Nephron progenitor cell (in vitro differentiated cells): Measurements from ENCODE around the gene FAM180A.

Source experiments
- DNase-seq: peaks from one replicate; pipeline ENCODE4 v3.0.0; 2021
- H3K27ac Mint-ChIP-seq: 2 replicates; pipeline ENCODE4 v1.8.0; 2021; ENCODE audit warnings: mild to moderate bottlenecking, moderate library complexity, mixed read lengths
- H3K27me3 Mint-ChIP-seq: 2 replicates; pipeline ENCODE4 v1.8.0; 2021; ENCODE audit warnings: mild to moderate bottlenecking, low read depth, mixed read lengths; ENCODE audit not compliant: poor library complexity
- H3K36me3 Mint-ChIP-seq: 2 replicates; pipeline ENCODE4 v1.8.0; 2021; ENCODE audit warnings: low read depth, mixed read lengths
- H3K4me1 Mint-ChIP-seq: 2 replicates; pipeline ENCODE4 v1.8.0; 2021; ENCODE audit warnings: mixed read lengths
- H3K4me3 Mint-ChIP-seq: 2 replicates; pipeline ENCODE4 v1.8.0; 2021; ENCODE audit warnings: mild to moderate bottlenecking, moderate library complexity, mixed read lengths
- H3K9me3 Mint-ChIP-seq: 2 replicates; pipeline ENCODE4 v1.8.0; 2021; ENCODE audit warnings: mild to moderate bottlenecking, moderate library complexity, mixed read lengths
- CTCF ChIP-seq: fragments of 200-600 bp; sonication (generic); IDR thresholded peaks from 2 replicates; pipeline ENCODE4 v1.5.0; 2021; ENCODE audit warnings: antibody characterized with exemption

FAM180A gene

DNA sequence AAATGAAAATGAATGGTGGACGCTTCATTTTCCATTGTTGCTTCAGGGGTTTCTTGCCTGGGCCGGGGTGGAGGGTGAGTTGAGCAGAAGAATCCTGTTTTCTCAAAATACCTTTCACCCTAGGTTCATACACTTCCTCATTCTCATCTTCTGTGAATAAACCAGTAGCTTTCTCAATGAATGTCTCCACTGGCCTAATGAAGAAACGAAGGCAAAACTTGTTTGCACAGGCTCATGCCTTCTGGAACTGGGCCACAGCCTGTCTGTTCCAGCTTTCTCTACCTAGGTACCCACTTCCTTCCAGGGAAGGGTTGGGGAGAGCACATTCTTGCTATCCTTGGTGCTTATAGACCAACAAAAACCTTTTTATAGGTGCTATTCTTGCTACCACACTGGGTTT, 65.0 kb downstream of the FAM180A start:
- H3K9me3 Mint-ChIP-seq: no peaks in the 10 kb centered on the region
- peak overlapping the region; percentile 78 for H3K27ac Mint-ChIP-seq
- no peak for TF ChIP-seq CTCF
- no peak for DNase-seq
- H3K27me3 Mint-ChIP-seq: peaks cover 4% of the 10 kb centered on the region
- H3K4me1 Mint-ChIP-seq: peaks cover 12% of the 10 kb centered on the region
- peaks cover 17% of the 10 kb centered on the region for H3K36me3 Mint-ChIP-seq
- no peak overlapping the region for H3K4me3 Mint-ChIP-seq

DNA sequence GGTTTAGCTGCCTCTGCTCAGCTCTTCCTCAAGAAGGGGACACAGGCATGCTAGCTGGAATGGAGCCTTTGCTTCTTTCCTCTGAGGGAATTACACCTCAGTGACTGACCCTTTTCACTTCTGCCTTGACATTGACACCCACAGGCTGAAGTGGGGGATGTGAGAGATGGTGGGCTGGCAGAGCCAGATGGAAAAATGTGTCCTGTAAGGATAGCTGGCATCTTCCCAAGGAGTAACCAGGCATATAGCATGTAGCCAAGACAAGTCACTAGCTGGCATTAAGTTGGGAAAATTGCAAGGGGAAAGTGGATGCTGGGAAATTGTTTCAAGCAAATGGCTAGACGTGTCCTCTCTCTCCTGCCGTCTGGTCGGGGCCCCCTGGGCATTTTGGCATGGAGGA, 66.4 kb downstream of the FAM180A start:
- Mint-ChIP-seq H3K27ac (peak overlapping the region; percentile 54), H3K9me3 (no peaks in the 10 kb centered on the region), H3K4me1 (peaks cover 12% of the 10 kb centered on the region), H3K36me3 (peaks cover 21% of the 10 kb centered on the region), H3K27me3 (peaks cover 4% of the 10 kb centered on the region), H3K4me3 (no peak overlapping the region)
- no peak for TF ChIP-seq CTCF
- no peak for DNase-seq

DNA sequence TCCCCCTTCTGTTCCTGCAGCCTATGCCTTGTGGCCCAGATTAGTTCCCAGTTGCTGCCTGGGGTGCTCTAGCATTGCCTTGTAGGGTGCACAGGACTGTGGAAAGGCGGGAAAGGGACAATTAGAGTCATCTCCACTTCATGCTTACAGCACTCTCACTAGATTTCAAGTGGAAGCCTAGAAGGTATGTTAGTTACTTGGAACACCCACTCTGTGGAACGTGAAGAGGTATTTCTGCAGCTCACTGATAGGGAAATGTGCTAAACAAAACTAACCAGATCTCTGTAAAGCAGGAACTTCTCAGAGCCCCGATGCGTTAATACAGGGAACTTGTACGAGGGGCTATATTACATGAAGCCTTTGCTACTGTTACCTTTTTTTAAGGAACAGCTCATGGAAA, 66.9 kb downstream of the FAM180A start:
- H3K27ac Mint-ChIP-seq: no peak overlapping the region
- H3K36me3 Mint-ChIP-seq: peaks cover 19% of the 10 kb centered on the region
- no peaks in the 10 kb centered on the region for H3K9me3 Mint-ChIP-seq
- peaks cover 12% of the 10 kb centered on the region for H3K4me1 Mint-ChIP-seq
- no peak overlapping the region for H3K4me3 Mint-ChIP-seq
- TF ChIP-seq CTCF: no peak
- H3K27me3 Mint-ChIP-seq: peaks cover 4% of the 10 kb centered on the region
- DNase-seq: no peak
